ENCODE data around the gene MXRA7. TPM values are rescaled to one million over a fixed set of nuclear protein-coding genes. Genes with fewer than 3 reads are reported as not detected.

Gene MXRA7
- total RNA-seq, 1 donor = 287 TPM

- H3K4me3 ChIP-seq (ENCODE audit: low read depth, low read length) = no peak overlapping the region
- TF ChIP-seq, protein P1, sequence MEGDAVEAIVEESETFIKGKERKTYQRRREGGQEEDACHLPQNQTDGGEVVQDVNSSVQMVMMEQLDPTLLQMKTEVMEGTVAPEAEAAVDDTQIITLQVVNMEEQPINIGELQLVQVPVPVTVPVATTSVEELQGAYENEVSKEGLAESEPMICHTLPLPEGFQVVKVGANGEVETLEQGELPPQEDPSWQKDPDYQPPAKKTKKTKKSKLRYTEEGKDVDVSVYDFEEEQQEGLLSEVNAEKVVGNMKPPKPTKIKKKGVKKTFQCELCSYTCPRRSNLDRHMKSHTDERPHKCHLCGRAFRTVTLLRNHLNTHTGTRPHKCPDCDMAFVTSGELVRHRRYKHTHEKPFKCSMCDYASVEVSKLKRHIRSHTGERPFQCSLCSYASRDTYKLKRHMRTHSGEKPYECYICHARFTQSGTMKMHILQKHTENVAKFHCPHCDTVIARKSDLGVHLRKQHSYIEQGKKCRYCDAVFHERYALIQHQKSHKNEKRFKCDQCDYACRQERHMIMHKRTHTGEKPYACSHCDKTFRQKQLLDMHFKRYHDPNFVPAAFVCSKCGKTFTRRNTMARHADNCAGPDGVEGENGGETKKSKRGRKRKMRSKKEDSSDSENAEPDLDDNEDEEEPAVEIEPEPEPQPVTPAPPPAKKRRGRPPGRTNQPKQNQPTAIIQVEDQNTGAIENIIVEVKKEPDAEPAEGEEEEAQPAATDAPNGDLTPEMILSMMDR (IDR thresholded peaks at IDR 0.05; ENCODE audit: insufficient read depth, low read length) = no peak
- no peak for DNase-seq (ENCODE audit: low read depth)
These were observed 32.4 kb downstream of the MXRA7 start for GRCh38 chr17:76678330-76678729.

DNA sequence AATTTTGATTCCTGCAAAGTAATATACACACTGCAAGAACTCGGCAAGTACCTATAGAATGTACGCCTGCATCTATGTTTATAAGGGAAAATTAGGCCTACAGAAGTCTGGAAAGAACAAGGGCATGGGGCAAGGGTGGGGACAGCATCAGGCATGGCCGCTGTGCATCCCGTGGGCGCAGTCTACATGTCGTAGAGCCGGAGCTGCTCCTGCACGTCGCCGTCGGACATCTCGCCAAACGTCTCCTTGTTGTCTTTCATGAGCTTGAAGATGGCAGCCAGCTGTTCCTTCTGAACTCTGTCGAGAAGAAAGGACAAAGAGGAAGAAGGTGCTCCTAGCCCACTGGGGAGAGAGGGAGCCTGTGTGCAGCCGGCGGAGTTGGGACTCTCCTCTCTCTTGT, 33.4 kb downstream of the MXRA7 start:
- no peak for DNase-seq (ENCODE audit: low read depth)
- H3K4me3 ChIP-seq (ENCODE audit: low read depth, low read length) = no peak overlapping the region
- TF ChIP-seq, protein P1 (IDR thresholded peaks at IDR 0.05; ENCODE audit: insufficient read depth, low read length) = no peak

GRCh38 chr17:76676629-76677028, 34.1 kb downstream of the MXRA7 start:
- DNase-seq (ENCODE audit: low read depth) = no peak
- no peak overlapping the region for H3K4me3 ChIP-seq (ENCODE audit: low read depth, low read length)
- TF ChIP-seq, protein P1 (IDR thresholded peaks at IDR 0.05; ENCODE audit: insufficient read depth, low read length) = no peak

DNA sequence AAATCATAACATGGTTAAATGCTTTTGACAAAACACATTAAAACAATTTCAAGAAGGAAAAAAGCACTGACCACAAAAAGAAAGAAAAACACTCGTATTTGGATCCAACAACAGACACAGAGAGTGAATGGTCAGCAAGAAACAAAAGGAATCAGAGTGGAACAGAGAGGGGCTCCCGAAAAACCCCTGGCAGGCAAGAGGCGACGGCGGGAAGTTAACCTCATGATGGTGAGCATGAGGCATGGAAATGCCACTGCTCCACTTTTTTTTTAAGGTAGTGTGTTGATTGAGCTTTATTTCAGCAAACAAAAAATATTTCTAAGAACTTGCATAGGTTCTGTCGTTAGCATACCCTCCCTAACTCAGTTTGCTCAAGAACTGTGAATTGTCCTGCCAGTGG, 35.1 kb downstream of the MXRA7 start:
- TF ChIP-seq, protein P1 (IDR thresholded peaks at IDR 0.05; ENCODE audit: insufficient read depth, low read length) = no peak
- DNase-seq (ENCODE audit: low read depth) = no peak
- H3K4me3 ChIP-seq (ENCODE audit: low read depth, low read length) = no peak overlapping the region

DNA sequence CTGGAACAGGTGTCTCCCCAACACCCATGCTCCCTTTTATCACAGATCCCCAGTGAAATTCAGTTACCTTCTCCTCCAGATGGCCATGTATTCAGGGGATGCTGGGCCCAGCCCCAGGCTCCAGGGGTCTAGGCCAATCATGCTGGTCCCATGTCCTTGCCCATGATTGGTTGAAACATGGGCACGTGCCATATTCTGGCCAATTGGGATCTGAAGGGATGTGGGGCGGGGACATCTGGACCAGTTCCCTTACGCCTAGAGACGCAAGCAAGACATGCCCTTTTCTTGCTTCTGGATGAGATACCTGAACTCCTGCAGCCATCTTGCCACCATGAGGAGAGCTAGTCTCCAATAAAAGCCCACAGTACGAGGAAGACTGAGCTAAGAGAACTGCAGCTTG, 36.2 kb downstream of the MXRA7 start:
- no peak for DNase-seq (ENCODE audit: low read depth)
- no peak overlapping the region for H3K4me3 ChIP-seq (ENCODE audit: low read depth, low read length)
- TF ChIP-seq, protein P1 (IDR thresholded peaks at IDR 0.05; ENCODE audit: insufficient read depth, low read length) = no peak

DNA sequence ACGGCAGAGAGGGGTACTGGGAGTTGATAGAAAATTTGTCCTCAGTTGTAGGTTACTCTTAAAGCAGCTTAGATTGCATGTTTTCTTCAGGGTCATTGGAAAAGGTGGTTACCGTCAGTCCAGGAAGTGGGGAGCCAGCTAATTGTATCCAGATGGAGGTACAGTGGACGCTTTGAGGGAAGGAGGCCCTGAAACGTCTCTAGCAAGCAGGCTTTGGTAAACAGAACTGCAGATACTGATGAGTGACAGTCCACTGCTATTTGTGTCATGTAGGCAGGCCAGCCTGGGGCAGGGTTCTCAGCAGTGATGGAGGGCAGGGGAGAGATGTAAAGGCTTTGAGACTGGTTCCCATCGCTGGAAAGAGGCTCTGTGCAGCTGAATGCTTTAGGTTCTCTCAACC, 37.0 kb downstream of the MXRA7 start:
- TF ChIP-seq, protein P1 (IDR thresholded peaks at IDR 0.05; ENCODE audit: insufficient read depth, low read length) = no peak
- H3K4me3 ChIP-seq (ENCODE audit: low read depth, low read length) = no peak overlapping the region
- DNase-seq (ENCODE audit: low read depth) = no peak

GRCh38 chr17:76672892-76673291, 37.9 kb downstream of the MXRA7 start:
- no peak for DNase-seq (ENCODE audit: low read depth)
- no peak overlapping the region for H3K4me3 ChIP-seq (ENCODE audit: low read depth, low read length)
- TF ChIP-seq, protein P1 (IDR thresholded peaks at IDR 0.05; ENCODE audit: insufficient read depth, low read length) = no peak
